K562 (cell line): Measurements from ENCODE around the gene SCMH1. TPM values are rescaled to one million over a fixed set of nuclear protein-coding genes. Genes with fewer than 3 reads are reported as not detected.

ENCODE experiments used
- CTBP1 ChIP-seq: fragments of 450-650 bp; IDR thresholded peaks from 2 replicates; pipeline ENCODE4 v1.6.1; 2016; ENCODE audit warnings: borderline replicate concordance
- KLF10 ChIP-seq: fragments of 250-450 bp; sonication (Bioruptor Pico); IDR thresholded peaks from 2 replicates; pipeline ENCODE4 v1.6.1; 2021; ENCODE audit warnings: matching md5 sums
- MGA ChIP-seq: fragments of 450-650 bp; IDR thresholded peaks from 2 replicates; pipeline ENCODE4 v1.6.1; 2016; ENCODE audit warnings: mild to moderate bottlenecking, moderate library complexity
- NCOA1 ChIP-seq: fragments of 450-650 bp; IDR thresholded peaks from 2 replicates; pipeline ENCODE4 v1.6.1; 2016; ENCODE audit warnings: low read depth
- PRDM10 ChIP-seq: fragments of 450-650 bp; IDR thresholded peaks from 2 replicates; pipeline ENCODE4 v1.6.1; 2018; ENCODE audit not compliant: partially characterized antibody
- RERE ChIP-seq: sonication (generic); formaldehyde crosslinking; IDR thresholded peaks from 2 replicates; pipeline ENCODE4 v1.8.0; 2023; ENCODE audit warnings: missing genetic modification reagents, mild to moderate bottlenecking, borderline replicate concordance
- ZNF212 ChIP-seq: fragments of 450-650 bp; formaldehyde crosslinking; IDR thresholded peaks from 2 replicates; pipeline ENCODE4 v1.4.0; 2020; ENCODE audit warnings: mild to moderate bottlenecking
- ZNF444 ChIP-seq: fragments of 250-450 bp; sonication (Bioruptor Pico); IDR thresholded peaks from 2 replicates; pipeline ENCODE4 v1.4.0; 2020; ENCODE audit warnings: mild to moderate bottlenecking, moderate library complexity
- polyA plus RNA-seq, 8 experiments: library from polyadenylated mRNA; depleted of rRNA in 4 of 8; stranded (reverse) in 5 of 8; unstranded in 3 of 8; fragments of >200 nt; fragmentation: Nextera tagmentation in 2 of 8; fragmentation: Illumina TruSeq in 1 of 8; extraction: Ambion mirVana in 2 of 8; extraction: Trizol in 1 of 8; gene quantifications; 2 replicates each; pipeline versions ENCODE4 v1.2.1 to v1.2.3, GENCODE V29; 2011 to 2014; ENCODE audit warnings: inconsistent platforms in 1 of 8, missing spikeins in 1 of 8
- total RNA-seq, 7 experiments: library from RNA; depleted of rRNA in 6 of 7; stranded (reverse); fragments of >200 nt in 6 of 7; fragmentation: Illumina TruSeq in 2 of 7; extraction: Trizol in 2 of 7; gene quantifications; 2 replicates each; pipeline versions ENCODE4 v1.2.1 to v1.2.3, GENCODE V29; 2011 to 2021; ENCODE audit warnings: low replicate concordance in 1 of 7

Gene SCMH1
- total and polyA plus RNA-seq, 9 of the 15 experiments (the other 6 are each of a cell fraction or from before 2014, with no cell fraction given), result 8.5 to 37.0 (median 26.8) TPM

- TF ChIP-seq MGA (no peak), ZNF444 (CRISPR knock-in tag) (no peak), CTBP1 (no peak), RERE (no peak), ZNF212 (no peak), KLF10 (CRISPR knock-in tag) (no peak), PRDM10 (no peak), NCOA1 (no peak)
Measured at GRCh38 chr1:41045740-41046139, 196.4 kb downstream of the SCMH1 start (continued).
